GM19035 (cell line): ENCODE data around the gene CA7.

ENCODE experiments used
- ATAC-seq: cut with Tn5 transposase; IDR thresholded peaks from one replicate; pipeline ENCODE4 v1.9.1; 2021; ENCODE audit not compliant: unreplicated experiment

Gene CA7

DNA sequence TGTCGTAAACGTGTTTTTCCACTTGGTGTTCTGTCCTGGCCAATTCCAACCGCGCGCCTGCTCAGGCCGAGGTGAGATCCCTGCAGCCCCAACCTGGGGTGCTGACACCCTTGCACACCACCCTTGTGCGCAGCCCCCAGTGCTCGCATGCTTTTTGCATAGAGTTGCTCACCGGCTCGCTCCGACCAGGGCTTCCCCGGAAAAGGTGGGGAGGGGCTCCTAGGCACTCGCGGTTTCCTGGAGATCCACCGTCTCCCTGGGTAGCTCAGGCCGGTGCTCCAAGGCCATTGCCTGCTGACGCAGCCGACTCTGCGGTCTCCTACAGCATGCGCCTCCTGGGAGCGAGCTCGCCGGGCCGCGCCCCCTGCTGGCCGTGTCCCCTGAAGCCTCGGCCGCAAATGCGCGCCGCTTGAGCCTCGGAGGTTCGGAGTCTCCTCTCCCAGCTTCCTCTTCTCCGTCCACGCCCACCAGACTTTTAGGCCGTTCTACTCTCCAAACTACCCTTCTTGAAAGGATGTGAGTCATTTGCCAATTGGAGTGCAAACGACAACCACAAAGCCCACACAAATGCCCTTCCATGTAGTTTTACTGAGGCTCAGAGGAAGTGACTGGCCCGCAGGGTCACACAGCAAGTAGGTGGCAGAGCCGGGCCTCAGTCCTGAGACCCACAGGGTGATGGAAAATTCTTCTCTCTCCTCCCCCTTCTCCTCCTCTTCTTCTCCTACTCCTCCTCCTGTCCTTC is 28.9 kb downstream of the CA7 start:
- ATAC-seq: peak; percentile 82

DNA sequence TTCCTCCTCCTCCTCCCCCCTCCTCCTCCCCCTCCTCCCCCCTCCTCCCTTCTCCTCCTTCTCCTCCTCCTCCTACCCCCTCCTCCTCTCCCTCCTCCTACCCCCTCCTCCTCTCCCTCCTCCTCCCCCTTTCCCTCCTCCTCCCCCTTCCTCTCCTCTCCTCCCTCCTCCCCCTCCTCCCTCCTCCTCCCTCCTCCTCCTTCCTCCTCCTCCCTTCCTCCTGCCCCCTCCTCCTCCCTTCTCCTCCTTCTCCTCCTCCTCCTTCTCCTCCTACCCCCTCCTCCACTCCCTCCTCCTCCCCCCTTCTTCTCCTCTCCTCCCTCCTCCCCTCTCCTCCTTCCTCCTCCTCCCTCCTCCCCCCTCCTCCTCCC is 29.5 kb downstream of the CA7 start:
- no peak for ATAC-seq

- no peak for ATAC-seq
Observed at GRCh38 chr16:66874079-66874775, 30.0 kb downstream of the CA7 start.

DNA sequence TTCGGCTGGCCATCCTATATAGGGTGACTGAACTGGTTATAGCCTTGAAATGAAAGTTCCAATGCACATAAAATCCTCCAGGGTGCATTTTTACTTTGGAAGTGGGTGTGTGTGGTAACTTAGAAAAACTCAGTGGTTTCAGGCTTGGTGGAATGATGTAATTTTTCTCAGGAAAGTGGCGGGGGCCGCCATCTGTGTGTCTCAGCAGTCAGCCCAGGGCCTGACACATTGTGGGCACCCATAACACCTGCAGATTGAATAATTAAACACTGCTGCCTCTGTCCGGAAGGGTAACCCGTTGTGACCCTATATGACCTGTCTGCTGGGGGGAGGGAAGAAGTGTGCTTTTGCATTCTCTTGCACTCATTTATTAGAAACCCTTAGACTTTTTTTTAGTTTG is 33.9 kb downstream of the CA7 start:
- no peak for ATAC-seq

DNA sequence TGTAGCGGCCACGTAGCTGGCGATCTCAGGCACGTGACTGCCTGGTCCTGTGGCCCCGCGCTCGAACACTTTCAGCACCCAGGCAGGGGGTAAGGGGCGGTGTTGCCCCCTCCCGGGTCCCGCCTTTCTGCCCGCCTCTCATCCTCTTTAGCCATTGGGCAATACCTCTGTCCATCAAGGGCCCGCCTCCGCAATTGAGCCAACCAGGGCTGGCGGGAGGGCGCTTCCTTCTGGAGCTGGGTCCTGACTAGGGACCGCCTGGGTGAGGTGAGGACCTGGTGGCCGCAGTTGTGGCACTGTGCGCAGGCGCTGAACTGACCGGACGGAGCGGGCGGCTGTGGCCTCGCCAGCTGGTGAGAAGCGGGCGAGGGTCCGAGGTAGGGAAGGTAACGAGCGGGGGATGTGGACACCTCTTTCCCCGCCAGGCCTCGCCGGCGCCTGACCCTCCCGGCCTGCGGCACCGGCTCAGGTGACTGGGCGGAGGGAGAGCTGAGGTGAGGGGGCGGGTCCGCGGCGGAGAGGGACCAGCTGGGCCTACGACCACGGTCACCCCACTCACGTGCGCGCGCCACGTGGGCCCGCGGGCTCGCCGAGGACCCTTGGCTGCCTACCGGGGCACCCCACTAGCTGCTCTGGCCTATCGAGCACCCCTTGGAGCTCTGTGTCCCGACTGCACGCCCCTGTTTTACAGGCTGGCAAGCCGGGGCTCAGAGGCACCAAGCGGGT is 36.2 kb downstream of the CA7 start, which contains the start of gene PDP2:
Gene PDP2 (plus strand): TSS at position 228 of the 726 bp plus-strand sequence. CDS start 3,770 bp downstream, outside the sequence.
- ATAC-seq: peak; percentile 97

DNA sequence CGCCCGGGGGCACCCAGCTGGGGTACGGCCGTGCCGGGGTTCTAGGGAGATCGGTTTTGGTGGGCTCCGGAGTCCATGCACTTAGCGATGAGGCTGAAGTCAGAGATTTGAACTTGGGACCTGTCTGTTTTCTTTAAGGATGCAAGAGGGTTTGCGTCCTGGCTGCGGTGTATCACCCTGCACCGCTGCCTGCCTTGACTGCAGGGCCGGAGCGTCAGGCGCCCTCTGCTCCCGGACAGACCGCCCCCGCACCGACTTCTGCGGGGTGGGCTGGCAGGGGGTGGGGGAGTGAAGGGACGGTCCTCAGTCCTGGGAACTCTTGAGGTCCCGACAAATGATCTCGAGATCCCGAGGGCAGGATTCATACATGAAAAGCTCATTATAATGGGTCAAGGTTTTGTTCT is 36.8 kb downstream of the CA7 start:
- no peak for ATAC-seq

GRCh38 chr16:66881560-66881959 is 37.3 kb downstream of the CA7 start:
- ATAC-seq: no peak

DNA sequence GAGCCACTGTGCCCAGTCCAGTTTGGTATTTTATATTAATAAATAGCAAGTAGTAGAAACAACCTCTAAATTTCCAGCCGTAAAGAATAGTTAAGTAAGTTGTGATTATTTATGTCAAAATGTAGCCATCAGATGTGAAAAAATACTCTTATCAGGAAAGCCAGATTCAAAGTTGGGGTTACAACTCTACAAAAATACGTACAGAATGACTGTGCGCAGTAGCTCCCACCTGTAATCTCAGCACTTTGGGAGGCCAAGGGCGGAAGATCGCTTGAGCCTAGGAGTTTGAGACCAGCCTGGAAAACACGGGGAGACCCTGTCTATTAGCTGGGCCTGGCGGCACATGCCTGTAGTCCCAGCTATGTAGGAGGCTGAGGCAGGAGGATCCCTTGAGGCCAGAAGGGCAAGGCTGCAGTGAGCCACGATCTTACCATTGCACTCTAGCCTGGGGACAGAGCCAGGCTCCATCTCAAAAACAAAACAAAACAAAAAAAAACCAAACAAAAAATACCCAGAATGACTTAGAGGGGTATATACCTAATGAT is 37.8 kb downstream of the CA7 start:
- no peak for ATAC-seq

DNA sequence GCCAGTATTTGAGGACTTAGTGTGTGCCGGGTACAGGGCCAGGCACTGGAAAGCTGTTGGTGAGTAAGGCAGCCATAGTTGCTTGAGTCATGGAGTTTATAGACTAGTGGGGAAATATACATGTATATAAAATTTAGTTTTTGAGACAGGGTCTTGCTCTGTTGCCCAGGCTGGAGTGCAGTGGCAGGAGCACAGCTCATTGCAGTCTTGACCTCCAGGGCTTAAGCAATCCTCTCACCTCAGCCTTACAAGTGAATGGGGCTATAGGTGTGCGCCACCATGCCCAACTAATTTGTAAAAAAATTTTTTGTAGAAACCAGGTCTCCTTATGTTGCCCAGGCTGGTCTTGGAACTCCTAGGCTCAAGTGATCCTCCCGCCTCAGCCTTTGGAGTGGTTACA is 38.5 kb downstream of the CA7 start:
- no peak for ATAC-seq

GRCh38 chr16:66885491-66885890 is 41.3 kb downstream of the CA7 start:
- ATAC-seq: no peak

DNA sequence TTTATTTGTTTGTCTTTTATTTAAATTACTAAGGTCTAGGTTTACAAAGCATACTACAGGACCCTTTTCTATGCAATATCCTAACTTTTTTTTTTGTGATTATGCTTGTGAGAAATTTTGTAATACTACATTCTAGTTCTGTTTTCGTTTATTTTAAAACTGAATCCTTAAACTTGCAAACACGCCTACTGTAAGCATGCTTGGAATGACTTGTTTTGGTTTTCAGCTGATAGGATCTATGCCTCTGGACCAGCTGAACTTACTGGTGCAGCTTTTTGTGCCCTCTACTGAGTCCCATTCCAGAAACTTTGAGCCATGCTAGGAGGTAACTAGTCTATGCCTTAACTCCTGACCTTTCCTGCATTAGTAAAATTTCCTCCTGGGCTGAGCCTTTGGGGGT is 42.1 kb downstream of the CA7 start:
- no peak for ATAC-seq

- ATAC-seq: no peak
Observed at GRCh38 chr16:66886914-66887313, 42.7 kb downstream of the CA7 start.

DNA sequence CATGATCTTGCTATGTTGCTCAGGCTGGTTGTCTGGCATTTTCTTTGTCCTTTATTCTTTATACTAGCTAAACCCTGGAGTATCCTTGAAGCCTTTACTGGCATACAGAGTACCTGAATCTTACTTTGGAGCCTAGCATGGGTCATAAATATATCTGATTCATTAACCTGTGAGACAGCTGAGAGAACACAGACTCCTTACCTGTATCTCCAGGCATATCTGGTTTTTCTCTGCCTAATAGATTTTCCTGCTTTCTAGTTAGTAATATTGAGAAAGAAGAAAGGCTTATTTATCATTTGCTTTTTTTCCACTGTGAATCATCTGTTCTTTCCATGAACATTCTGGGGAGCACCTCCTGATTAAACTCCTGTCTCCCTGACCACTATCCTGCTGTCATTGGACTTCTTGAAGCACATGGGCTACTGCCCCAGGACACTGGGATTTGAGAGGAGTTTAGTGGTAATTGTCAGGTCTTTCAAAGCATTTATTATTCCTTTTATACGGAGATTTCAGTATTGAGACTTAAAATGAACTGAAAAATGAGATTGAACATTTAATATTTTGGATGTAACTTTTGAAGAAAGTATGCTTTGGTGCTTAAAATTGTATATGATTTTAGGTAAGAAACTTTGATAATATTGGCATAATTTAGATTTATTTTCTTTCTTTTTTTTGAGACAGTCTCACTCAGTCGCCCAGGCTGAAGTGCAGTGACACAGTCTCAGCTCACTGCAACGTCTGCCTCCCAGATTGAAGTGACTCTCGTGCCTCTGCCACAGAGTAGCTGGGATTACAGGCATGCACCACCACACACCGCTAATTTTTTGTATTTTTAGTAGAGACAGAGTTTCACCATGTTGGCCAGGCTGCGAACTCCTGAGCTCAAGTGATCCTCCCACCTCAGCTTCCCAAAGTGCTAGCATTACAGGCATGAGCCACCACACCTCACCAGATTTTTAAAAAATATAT is 44.7 kb downstream of the CA7 start:
- no peak for ATAC-seq

GRCh38 chr16:66889622-66890021 is 45.4 kb downstream of the CA7 start:
- ATAC-seq: no peak

GRCh38 chr16:66890799-66891198 is 46.6 kb downstream of the CA7 start:
- no peak for ATAC-seq

DNA sequence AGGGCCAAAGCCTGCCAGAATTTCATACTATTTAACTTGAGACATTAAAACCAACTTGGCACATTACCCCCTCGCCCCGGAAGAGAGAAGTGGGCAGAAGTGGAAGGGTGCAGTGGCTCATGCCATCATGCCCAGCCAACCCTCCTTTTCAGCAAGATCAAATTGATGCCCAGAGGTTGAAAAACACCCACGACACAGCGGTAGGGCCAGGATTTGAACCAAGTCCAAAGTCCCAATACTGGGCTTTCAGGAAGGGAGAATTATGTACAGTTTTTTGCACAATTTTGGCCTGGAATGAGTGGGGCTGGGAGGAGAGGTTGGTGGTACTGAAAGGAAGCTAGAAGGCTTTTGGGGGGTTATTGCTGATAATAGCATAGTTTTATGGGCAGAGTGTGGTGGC is 47.1 kb downstream of the CA7 start:
- ATAC-seq: no peak

- no peak for ATAC-seq
Observed at GRCh38 chr16:66891797-66892196, 47.6 kb downstream of the CA7 start.

DNA sequence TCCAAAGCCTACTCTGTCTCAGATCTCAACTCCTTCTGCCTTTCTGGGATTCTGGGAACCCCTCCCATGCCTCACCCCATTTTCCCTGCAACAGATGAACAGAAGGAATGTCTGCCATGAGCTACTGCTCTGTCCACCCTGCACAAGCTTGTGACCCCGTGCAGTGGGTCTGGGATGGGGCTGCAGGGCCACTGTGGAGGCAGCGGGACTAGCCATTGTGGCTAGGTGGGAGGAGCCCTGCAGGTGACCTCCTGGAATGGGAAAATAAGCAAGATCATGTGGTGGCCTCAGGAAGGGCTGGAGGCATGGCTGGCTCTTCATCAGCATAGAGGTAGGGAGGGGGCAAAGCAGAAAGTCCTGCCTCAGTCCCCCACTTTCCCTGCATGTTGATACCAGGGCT is 49.8 kb downstream of the CA7 start:
- ATAC-seq: no peak

DNA sequence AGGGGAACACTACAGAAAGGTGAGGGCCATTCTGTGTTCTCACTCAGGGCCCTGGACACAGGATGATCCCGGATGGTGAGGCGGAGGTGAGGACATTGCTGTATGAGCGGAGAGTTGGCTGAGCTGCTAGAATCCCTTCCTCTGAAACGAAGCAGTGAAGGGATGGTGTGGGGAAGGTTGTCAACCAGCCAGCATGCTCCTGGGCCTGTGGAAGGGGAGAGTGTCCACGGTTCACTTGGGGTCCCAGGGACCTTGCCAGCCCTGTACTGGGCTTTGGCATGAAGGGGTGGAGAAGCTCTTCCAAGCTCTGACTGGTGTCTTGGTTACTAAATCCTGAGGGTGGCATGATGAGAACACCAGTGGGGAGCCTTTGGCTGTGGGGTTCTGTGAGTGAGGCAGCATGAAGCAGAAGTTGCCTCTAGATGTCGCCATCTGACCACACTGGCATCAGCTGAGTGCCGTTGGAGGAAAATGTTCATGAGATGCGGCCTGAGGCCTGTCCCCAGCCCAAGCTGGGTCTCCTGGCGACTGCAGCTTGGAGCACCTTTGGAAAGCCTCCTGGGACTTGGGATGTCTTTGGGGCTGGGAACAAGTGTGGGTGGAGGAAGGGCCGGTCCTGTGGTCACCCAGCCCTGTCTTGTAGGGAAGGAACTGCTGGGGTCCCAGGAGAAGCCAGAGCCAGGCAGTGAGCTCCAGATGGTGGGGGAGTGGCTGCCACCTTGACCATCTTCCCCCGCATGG is 50.9 kb downstream of the CA7 start:
- no peak for ATAC-seq

DNA sequence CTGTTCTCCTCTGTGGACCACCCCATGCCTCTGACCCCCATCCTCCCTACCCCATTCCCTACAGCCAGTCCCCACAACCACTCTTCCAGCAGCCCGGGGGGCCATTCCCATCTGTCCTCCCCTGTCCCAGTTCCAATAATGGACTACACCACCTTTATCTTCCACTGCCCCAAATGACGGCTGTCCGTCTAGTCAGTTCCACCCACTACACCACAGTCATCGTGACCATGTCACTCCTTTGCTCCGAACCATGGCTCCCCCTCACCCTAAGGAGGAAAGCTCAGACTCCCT is 51.4 kb downstream of the CA7 start:
- no peak for ATAC-seq
